Ascending aorta (tissue), 2 donors: ENCODE data around the gene S100A11. TPM values are rescaled to one million over a fixed set of nuclear protein-coding genes. Genes with fewer than 3 reads are reported as not detected.

Experiments used
- DNase-seq, 2 donors: peaks; one replicate each; pipeline ENCODE4 v3.0.0-alpha.2; 2019; ENCODE audit warnings: low spot score in 2 of 2
- H3K27ac ChIP-seq, 2 donors: fragments of 200-600 bp; sonication (generic); one replicate each; pipeline ENCODE4 v1.5.1; 2016 to 2017; ENCODE audit warnings: mild to moderate bottlenecking in 1 of 2
- H3K27me3 ChIP-seq: fragments of 200-600 bp; sonication (generic); one replicate; pipeline ENCODE4 v1.5.1; 2017
- H3K36me3 ChIP-seq, 2 donors: fragments of 200-600 bp; sonication (generic); one replicate each; pipeline ENCODE4 v1.5.1; 2016
- H3K4me1 ChIP-seq, 2 donors: fragments of 200-600 bp; sonication (generic); one replicate each; pipeline ENCODE4 v1.5.1; 2016 to 2017; ENCODE audit warnings: mild to moderate bottlenecking in 1 of 2
- H3K4me3 ChIP-seq, 2 donors: fragments of 200-600 bp; sonication (generic); one replicate each; pipeline ENCODE4 v1.5.1; 2016 to 2017; ENCODE audit warnings: mild to moderate bottlenecking in 1 of 2
- H3K9me3 ChIP-seq, 2 donors: fragments of 200-600 bp; sonication (generic); one replicate each; pipeline ENCODE4 v1.5.1; 2016
- CTCF ChIP-seq, 3 experiments: fragments of 200-600 bp in 2 of 3; fragments of 450-650 bp in 1 of 3; sonication (generic) in 2 of 3; IDR thresholded peaks; one replicate each; pipeline ENCODE4 v1.5.1; 2016 to 2019; ENCODE audit warnings: antibody characterized with exemption in 3 of 3, mild to moderate bottlenecking in 1 of 3, moderate library complexity in 1 of 3
- intact Hi-C: fragments of 100-400 bp; cut with DNase I; formaldehyde crosslinking; loops from one replicate; pipeline ENCODE4 v1.15.1; 2023
- total RNA-seq: library from RNA; depleted of rRNA; stranded (reverse); fragments of >200 nt; gene quantifications from one replicate; pipeline ENCODE4 v1.1.0, GENCODE V29; 2016

The S100A11 gene
- total RNA-seq, 1 donor from 2014 or later: 442 TPM

- TF ChIP-seq CTCF (IDR thresholded peaks at IDR 0.05): no peak
- DNase-seq: no peak
- no peaks in the 10 kb centered on the region for H3K27me3 ChIP-seq
- intact Hi-C loops: no loop called here
- no peaks in the 10 kb centered on the region for H3K4me1 ChIP-seq
- peaks cover 16 to 21% of the 10 kb centered on the region in 2 donors for H3K36me3 ChIP-seq
- no peaks in the 10 kb centered on the region for H3K9me3 ChIP-seq
- H3K27ac ChIP-seq: no peak overlapping the region
- no peak overlapping the region for H3K4me3 ChIP-seq
These were observed 9.9 kb downstream of the S100A11 start for GRCh38 chr1:152026895-152027294.

- intact Hi-C loops: no loop called here
- Histone ChIP-seq H3K4me3 (no peak overlapping the region), H3K36me3 (no peaks in the 10 kb centered on the region), H3K27me3 (no peaks in the 10 kb centered on the region), H3K9me3 (no peaks in the 10 kb centered on the region), H3K4me1 (no peaks in the 10 kb centered on the region), H3K27ac (no peak overlapping the region)
- DNase-seq: no peak
- TF ChIP-seq CTCF (IDR thresholded peaks at IDR 0.05): no peak
These were observed 12.6 kb downstream of the S100A11 start for GRCh38 chr1:152024223-152024622.

GRCh38 chr1:152023221-152023620 lies 13.6 kb downstream of the S100A11 start:
- TF ChIP-seq CTCF (IDR thresholded peaks at IDR 0.05): no peak
- Histone ChIP-seq H3K4me1 (no peaks in the 10 kb centered on the region), H3K9me3 (no peaks in the 10 kb centered on the region), H3K4me3 (no peak overlapping the region), H3K27me3 (no peaks in the 10 kb centered on the region), H3K36me3 (no peaks in the 10 kb centered on the region), H3K27ac (no peak overlapping the region)
- intact Hi-C loops: no loop called here
- no peak for DNase-seq

GRCh38 chr1:152022474-152022873 lies 14.3 kb downstream of the S100A11 start:
- H3K36me3 ChIP-seq: no peaks in the 10 kb centered on the region
- H3K9me3 ChIP-seq: no peaks in the 10 kb centered on the region
- H3K27ac ChIP-seq: no peak overlapping the region
- TF ChIP-seq CTCF (IDR thresholded peaks at IDR 0.05): no peak
- H3K4me3 ChIP-seq: no peak overlapping the region
- H3K4me1 ChIP-seq: no peaks in the 10 kb centered on the region
- DNase-seq: no peak
- intact Hi-C loops: no loop called here
- H3K27me3 ChIP-seq: no peaks in the 10 kb centered on the region

- H3K36me3 ChIP-seq: no peaks in the 10 kb centered on the region
- H3K27ac ChIP-seq: no peak overlapping the region
- no peak overlapping the region for H3K4me3 ChIP-seq
- no peak for DNase-seq
- TF ChIP-seq CTCF (IDR thresholded peaks at IDR 0.05): no peak
- H3K9me3 ChIP-seq: no peaks in the 10 kb centered on the region
- intact Hi-C loops: no loop called here
- no peaks in the 10 kb centered on the region for H3K4me1 ChIP-seq
- no peaks in the 10 kb centered on the region for H3K27me3 ChIP-seq
These were observed 15.2 kb downstream of the S100A11 start for GRCh38 chr1:152021569-152021968.

GRCh38 chr1:152020849-152021248 lies 16.0 kb downstream of the S100A11 start:
- TF ChIP-seq CTCF (IDR thresholded peaks at IDR 0.05): no peak
- Histone ChIP-seq H3K4me3 (no peak overlapping the region), H3K27me3 (no peaks in the 10 kb centered on the region), H3K9me3 (no peaks in the 10 kb centered on the region), H3K36me3 (no peaks in the 10 kb centered on the region), H3K4me1 (no peaks in the 10 kb centered on the region), H3K27ac (no peak overlapping the region)
- DNase-seq: no peak
- intact Hi-C loops: no loop called here
